ENCODE measurements around the gene RNF213. TPM values are rescaled to one million over a fixed set of nuclear protein-coding genes. Genes with fewer than 3 reads are reported as not detected.

The RNF213 gene
- total RNA-seq, 3 donors from 2014 or later = 96.0 to 111 (median 101) TPM

GRCh38 chr17:80279895-80280294 lies 19.2 kb downstream of the RNF213 start:
- intact Hi-C loops (cut with DNase I; ENCODE audit: low total_unique reads) = no loop called here
- Histone ChIP-seq H3K36me3 (no peaks in the 10 kb centered on the region), H3K4me1 (peaks cover 9 to 28% of the 10 kb centered on the region in 2 donors), H3K27ac (peak overlapping the region; percentile 23 to 43), H3K9me3 (no peaks in the 10 kb centered on the region), H3K4me3 (no peak overlapping the region), H3K27me3 (no peaks in the 10 kb centered on the region)
- peak in 1 of 2 donors; percentile 85 for DNase-seq (ENCODE audit: low spot score in 2 of 2)
- TF ChIP-seq POLR2AphosphoS5 (IDR thresholded peaks at IDR 0.05) (peak in 1 of 3 donors; percentile 50), POLR2A (IDR thresholded peaks at IDR 0.05) (no peak)
- TF ChIP-seq, protein P1, sequence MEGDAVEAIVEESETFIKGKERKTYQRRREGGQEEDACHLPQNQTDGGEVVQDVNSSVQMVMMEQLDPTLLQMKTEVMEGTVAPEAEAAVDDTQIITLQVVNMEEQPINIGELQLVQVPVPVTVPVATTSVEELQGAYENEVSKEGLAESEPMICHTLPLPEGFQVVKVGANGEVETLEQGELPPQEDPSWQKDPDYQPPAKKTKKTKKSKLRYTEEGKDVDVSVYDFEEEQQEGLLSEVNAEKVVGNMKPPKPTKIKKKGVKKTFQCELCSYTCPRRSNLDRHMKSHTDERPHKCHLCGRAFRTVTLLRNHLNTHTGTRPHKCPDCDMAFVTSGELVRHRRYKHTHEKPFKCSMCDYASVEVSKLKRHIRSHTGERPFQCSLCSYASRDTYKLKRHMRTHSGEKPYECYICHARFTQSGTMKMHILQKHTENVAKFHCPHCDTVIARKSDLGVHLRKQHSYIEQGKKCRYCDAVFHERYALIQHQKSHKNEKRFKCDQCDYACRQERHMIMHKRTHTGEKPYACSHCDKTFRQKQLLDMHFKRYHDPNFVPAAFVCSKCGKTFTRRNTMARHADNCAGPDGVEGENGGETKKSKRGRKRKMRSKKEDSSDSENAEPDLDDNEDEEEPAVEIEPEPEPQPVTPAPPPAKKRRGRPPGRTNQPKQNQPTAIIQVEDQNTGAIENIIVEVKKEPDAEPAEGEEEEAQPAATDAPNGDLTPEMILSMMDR (IDR thresholded peaks at IDR 0.05) = peak in 2 of 3 donors; percentile 17 to 32

- TF ChIP-seq POLR2A (IDR thresholded peaks at IDR 0.05) = no peak
- TF ChIP-seq, protein P1 (IDR thresholded peaks at IDR 0.05) = no peak
- TF ChIP-seq POLR2AphosphoS5 (IDR thresholded peaks at IDR 0.05) = no peak
- Histone ChIP-seq H3K27me3 (no peaks in the 10 kb centered on the region), H3K4me3 (no peak overlapping the region), H3K36me3 (no peaks in the 10 kb centered on the region), H3K27ac (no peak overlapping the region), H3K4me1 (peaks cover 9 to 28% of the 10 kb centered on the region in 2 donors), H3K9me3 (no peaks in the 10 kb centered on the region)
- intact Hi-C loops (cut with DNase I; ENCODE audit: low total_unique reads) = no loop called here
- no peak for DNase-seq (ENCODE audit: low spot score in 2 of 2)
Measured at GRCh38 chr17:80281516-80281915, 20.9 kb downstream of the RNF213 start.

GRCh38 chr17:80283116-80283852 lies 22.6 kb downstream of the RNF213 start:
- DNase-seq (ENCODE audit: low spot score in 2 of 2) = no peak
- no peak overlapping the region for H3K4me3 ChIP-seq
- TF ChIP-seq POLR2A (IDR thresholded peaks at IDR 0.05) (no peak), POLR2AphosphoS5 (IDR thresholded peaks at IDR 0.05) (no peak)
- TF ChIP-seq, protein P1 (IDR thresholded peaks at IDR 0.05) = no peak
- no peaks in the 10 kb centered on the region for H3K27me3 ChIP-seq
- intact Hi-C loops (cut with DNase I; ENCODE audit: low total_unique reads) = no loop called here
- H3K27ac ChIP-seq = no peak overlapping the region
- H3K9me3 ChIP-seq = no peaks in the 10 kb centered on the region
- peaks cover 9 to 20% of the 10 kb centered on the region in 2 donors for H3K4me1 ChIP-seq
- no peaks in the 10 kb centered on the region for H3K36me3 ChIP-seq

DNA sequence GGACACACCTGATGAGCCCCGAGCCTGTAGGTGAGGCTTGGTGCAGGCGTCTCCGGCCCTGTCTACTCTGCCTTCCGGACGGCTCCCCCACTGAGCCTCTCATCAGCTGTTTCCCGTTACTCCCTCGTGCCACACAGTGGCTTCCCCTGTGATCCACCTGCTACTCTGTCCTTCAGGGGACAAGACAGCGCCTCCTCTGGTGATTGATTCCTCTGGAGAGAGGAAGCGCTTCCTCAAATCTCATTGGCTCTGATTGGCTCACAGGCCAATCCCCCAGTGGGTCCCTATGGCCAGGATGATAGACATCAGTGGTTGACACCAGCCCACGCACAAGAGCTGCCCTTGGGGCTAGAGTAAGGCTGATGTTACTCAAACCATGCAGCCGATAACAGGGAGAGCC lies 24.0 kb downstream of the RNF213 start:
- TF ChIP-seq POLR2A (IDR thresholded peaks at IDR 0.05) = no peak
- TF ChIP-seq, protein P1 (IDR thresholded peaks at IDR 0.05) = no peak
- no peak for TF ChIP-seq POLR2AphosphoS5 (IDR thresholded peaks at IDR 0.05)
- H3K27me3 ChIP-seq = no peaks in the 10 kb centered on the region

DNA sequence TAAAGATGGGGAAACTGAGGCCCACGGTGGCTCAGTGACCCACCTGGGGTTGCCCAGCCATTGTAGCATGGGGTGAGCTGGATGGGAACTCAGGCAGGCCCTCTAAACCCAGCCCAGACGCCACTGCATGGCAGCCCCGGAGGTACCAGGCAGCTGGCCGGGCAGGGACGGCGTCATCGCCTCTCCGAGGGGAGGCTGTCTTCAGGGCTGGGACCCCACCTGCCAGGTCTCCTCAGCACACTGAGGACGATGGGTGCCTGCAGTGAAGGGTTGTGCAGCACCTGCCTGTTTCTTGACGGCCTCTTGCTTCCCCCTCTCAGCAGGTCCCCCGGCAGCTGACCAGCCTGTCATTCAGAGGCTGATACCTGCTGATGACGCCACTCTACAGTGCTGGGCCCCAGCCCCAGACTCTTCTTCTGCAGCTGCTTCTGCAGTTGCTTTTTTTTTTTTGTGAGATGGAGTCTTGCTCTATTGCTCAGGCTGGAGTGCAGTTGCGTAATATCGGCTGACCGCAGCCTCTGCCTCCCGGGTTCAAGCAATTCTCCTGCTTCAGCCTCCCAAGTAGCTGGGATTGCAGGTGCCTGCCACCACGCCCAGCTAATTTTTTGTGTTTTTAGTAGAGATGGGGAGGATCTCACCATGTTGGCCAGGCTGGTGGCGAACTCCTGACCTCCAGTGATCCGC lies 24.7 kb downstream of the RNF213 start:
- H3K27ac ChIP-seq = no peak overlapping the region
- no peaks in the 10 kb centered on the region for H3K27me3 ChIP-seq
- TF ChIP-seq, protein P1 (IDR thresholded peaks at IDR 0.05) = no peak
- TF ChIP-seq POLR2A (IDR thresholded peaks at IDR 0.05) (no peak), POLR2AphosphoS5 (IDR thresholded peaks at IDR 0.05) (no peak)
- H3K4me3 ChIP-seq = no peak overlapping the region
- intact Hi-C loops (cut with DNase I; ENCODE audit: low total_unique reads) = no loop called here
- H3K9me3 ChIP-seq = no peaks in the 10 kb centered on the region
- no peaks in the 10 kb centered on the region for H3K36me3 ChIP-seq
- H3K4me1 ChIP-seq = peaks cover 0 to under 1% of the 10 kb centered on the region in 2 donors
- DNase-seq (ENCODE audit: low spot score in 2 of 2) = no peak

More for the DNA sequence above, 24.0 kb downstream of the RNF213 start:
- DNase-seq (ENCODE audit: low spot score in 2 of 2) = no peak
- intact Hi-C loops (cut with DNase I; ENCODE audit: low total_unique reads) = no loop called here
- no peaks in the 10 kb centered on the region for H3K36me3 ChIP-seq
- H3K4me3 ChIP-seq = no peak overlapping the region
- no peak overlapping the region for H3K27ac ChIP-seq
- no peaks in the 10 kb centered on the region for H3K9me3 ChIP-seq
- H3K4me1 ChIP-seq = peaks cover 3 to 8% of the 10 kb centered on the region in 2 donors
